Ramos (cell line): ENCODE results near the gene UGT2B11.
"Not testable (repeated sequence)": the region's sequence is repeated elsewhere in the genome, so short reads cannot be mapped to it uniquely, and the experiment has no call there.

Experiments
- in situ Hi-C: fragments of 300-500 bp; cut with MboI; formaldehyde crosslinking; loops from one replicate; pipeline ENCODE4 v1.14.3; 2022; ENCODE audit warnings: low sequenced_read_pairs; ENCODE audit not compliant: unreplicated experiment

Gene UGT2B11

GRCh38 chr4:69170233-69171134, 44.1 kb downstream of the UGT2B11 start:
- in situ Hi-C loops = not testable (repeated sequence)

- in situ Hi-C loops = not testable (repeated sequence)
Observed at GRCh38 chr4:69169171-69169570, 45.4 kb downstream of the UGT2B11 start.

- in situ Hi-C loops = no loop called here
Observed at GRCh38 chr4:69167300-69167699, 47.2 kb downstream of the UGT2B11 start.

GRCh38 chr4:69166376-69166775, 48.2 kb downstream of the UGT2B11 start:
- in situ Hi-C loops = not testable (repeated sequence)

DNA sequence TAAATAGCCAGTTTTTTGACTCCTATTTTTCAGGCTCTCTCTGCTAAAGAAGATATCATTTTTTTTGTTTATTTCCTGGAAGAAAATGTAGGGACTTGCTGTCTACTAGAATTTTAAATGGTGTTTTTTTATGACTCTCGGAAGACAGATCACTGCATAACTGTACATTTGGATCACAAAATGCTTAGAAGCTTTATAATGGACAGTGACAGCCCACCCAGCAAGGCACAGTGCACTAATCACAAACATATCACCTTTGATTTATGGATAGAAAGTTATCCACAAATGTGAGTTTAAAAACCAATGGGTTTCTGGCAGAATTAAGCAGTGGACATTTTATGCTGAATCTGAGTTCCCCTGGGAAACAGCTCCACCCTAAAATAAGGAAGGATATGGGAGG, 48.8 kb downstream of the UGT2B11 start:
- in situ Hi-C loops = not testable (repeated sequence)

DNA sequence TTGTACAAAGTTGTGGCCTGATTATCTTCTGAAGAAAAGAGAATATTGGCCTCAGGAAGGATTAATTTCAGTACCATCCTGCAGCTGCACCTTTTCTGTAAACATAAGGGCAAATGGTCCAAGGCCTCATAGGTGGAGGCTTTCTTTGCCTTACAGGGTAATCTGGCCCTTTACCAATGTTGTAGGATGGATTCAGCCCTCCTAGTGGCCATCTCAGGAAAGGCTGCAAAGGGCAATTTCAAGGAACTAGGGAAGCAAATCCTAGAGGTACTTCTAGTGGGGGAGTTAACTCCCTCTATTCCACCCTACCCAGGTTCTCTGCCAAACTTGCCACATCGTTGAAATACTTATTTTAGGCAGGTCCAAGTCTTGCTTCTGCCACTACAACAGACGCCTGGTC, 57.6 kb downstream of the UGT2B11 start:
- in situ Hi-C loops = no loop called here

DNA sequence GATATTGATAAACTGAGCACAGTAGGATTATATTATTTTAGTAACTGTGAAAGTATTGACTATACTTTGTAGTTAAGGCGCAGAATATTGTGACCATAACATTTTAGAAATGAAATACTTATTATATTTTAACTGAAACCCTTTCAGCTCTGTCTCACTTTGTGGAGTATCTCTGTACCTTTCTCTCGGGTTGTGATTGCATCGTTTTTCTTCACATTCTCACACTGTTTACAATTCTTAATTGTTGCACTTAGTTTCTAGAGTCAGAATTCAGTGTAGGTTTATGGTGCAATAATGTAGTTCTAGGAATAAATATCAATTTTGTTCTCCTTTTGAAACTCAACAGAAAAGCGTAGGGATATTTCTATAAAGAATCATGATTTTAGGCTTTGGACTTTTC, 60.5 kb downstream of the UGT2B11 start:
- in situ Hi-C loops = no loop called here
